Parathyroid adenoma (tissue), 2 donors: ENCODE data around the gene LIPC.

ENCODE experiments used
- H2AFZ ChIP-seq: fragments of 300-600 bp; sonication (generic); one replicate; pipeline ENCODE4 v1.7.0; 2017; ENCODE audit warnings: antibody characterized with exemption, mild to moderate bottlenecking
- H3K27ac ChIP-seq: fragments of 300-600 bp; sonication (generic); one replicate; pipeline ENCODE4 v1.7.0; 2017
- H3K27me3 ChIP-seq: fragments of 300-600 bp; sonication (generic); one replicate; pipeline ENCODE4 v1.7.0; 2017; ENCODE audit warnings: low read length; ENCODE audit not compliant: control insufficient read depth, insufficient read depth
- H3K36me3 ChIP-seq: fragments of 300-600 bp; sonication (generic); one replicate; pipeline ENCODE4 v1.7.0; 2017; ENCODE audit warnings: low read length; ENCODE audit not compliant: control insufficient read depth, insufficient read depth
- H3K4me1 ChIP-seq: fragments of 300-600 bp; sonication (generic); one replicate; pipeline ENCODE4 v1.7.0; 2017; ENCODE audit warnings: control low read depth
- H3K4me2 ChIP-seq: fragments of 300-600 bp; sonication (generic); one replicate; pipeline ENCODE4 v1.7.0; 2017; ENCODE audit warnings: low read length
- H3K4me3 ChIP-seq: fragments of 300-600 bp; sonication (generic); one replicate; pipeline ENCODE4 v1.7.0; 2017; ENCODE audit warnings: low read depth, low read length
- H3K79me2 ChIP-seq: fragments of 300-600 bp; sonication (generic); one replicate; pipeline ENCODE4 v1.7.0; 2017; ENCODE audit warnings: control low read depth
- H3K9ac ChIP-seq: fragments of 300-600 bp; sonication (generic); one replicate; pipeline ENCODE4 v1.7.0; 2017; ENCODE audit warnings: mild to moderate bottlenecking
- H3K9me3 ChIP-seq: fragments of 300-600 bp; sonication (generic); one replicate; pipeline ENCODE4 v1.7.0; 2017; ENCODE audit warnings: low read length; ENCODE audit not compliant: control insufficient read depth
- TF ChIP-seq, protein P1 (sequence below): fragments of 300-600 bp; sonication (generic); IDR thresholded peaks from one replicate; pipeline ENCODE4 v1.7.0; 2017; ENCODE audit warnings: antibody characterized with exemption, mild to moderate bottlenecking
- donor health status: primary hyperparathyroidism.

The LIPC gene

DNA sequence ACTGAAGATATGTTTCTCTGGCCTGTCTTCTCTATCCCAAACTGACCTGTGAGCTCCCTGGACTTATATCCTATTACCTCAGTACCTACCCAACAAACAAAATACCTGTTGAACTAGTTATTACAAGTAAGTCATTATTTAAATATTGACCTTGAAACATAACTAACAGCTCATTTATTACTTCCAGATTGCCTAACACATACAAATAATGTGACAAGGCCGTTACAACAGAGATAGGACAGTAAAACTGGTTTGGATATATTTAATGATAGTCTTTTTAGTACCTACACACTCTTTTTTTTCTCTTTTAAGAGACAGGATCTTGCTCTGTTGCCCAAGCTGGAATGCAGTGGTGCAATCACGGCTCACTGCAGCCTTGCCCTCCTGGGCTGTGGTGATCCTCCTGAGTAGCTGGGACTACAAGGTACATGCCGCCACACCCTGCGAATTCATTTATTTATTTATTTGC lies 172.7 kb downstream of the LIPC start:
- TF ChIP-seq, protein P1, sequence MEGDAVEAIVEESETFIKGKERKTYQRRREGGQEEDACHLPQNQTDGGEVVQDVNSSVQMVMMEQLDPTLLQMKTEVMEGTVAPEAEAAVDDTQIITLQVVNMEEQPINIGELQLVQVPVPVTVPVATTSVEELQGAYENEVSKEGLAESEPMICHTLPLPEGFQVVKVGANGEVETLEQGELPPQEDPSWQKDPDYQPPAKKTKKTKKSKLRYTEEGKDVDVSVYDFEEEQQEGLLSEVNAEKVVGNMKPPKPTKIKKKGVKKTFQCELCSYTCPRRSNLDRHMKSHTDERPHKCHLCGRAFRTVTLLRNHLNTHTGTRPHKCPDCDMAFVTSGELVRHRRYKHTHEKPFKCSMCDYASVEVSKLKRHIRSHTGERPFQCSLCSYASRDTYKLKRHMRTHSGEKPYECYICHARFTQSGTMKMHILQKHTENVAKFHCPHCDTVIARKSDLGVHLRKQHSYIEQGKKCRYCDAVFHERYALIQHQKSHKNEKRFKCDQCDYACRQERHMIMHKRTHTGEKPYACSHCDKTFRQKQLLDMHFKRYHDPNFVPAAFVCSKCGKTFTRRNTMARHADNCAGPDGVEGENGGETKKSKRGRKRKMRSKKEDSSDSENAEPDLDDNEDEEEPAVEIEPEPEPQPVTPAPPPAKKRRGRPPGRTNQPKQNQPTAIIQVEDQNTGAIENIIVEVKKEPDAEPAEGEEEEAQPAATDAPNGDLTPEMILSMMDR: no peak
- H3K27ac ChIP-seq: no peak overlapping the region
- no peak overlapping the region for H3K9ac ChIP-seq

DNA sequence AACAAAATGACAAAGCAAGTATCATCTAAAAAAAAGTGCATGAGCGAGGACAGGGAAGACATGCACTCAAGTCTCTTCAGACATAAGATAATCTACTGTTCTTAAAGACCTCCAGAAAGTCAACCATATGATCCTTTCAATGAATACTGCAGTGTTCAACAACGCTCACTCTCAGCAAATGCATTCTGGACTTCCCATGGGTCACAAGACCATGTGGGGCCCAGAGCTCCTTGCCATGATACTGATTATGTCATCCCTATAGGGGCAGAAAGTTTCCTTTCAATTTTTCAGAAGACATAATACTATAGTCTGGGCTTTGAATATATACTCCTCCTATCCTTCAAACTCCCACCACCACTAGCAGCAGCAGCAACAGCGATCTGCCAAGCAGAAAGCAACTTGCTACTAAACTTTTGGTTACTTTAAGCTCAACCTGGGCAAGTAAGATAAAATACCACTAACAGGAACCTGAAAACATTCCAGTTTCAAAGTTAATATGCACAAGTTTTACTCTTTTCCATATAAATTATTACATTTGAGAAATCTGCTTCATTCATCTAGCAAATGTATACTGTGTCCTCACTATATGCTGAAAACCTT lies 174.2 kb downstream of the LIPC start:
- no peak overlapping the region for H3K9ac ChIP-seq
- H3K27ac ChIP-seq: no peak overlapping the region
- no peaks in the 10 kb centered on the region for H3K27me3 ChIP-seq
- no peaks in the 10 kb centered on the region for H3K36me3 ChIP-seq
- TF ChIP-seq, protein P1: no peak
- no peaks in the 10 kb centered on the region for H3K79me2 ChIP-seq
- no peak overlapping the region for H3K4me3 ChIP-seq
- no peak overlapping the region for H3K4me2 ChIP-seq
- no peaks in the 10 kb centered on the region for H3K9me3 ChIP-seq
- H2AFZ ChIP-seq: no peak overlapping the region
- no peaks in the 10 kb centered on the region for H3K4me1 ChIP-seq

More for the DNA sequence above, 172.7 kb downstream of the LIPC start:
- Histone ChIP-seq H3K9me3 (no peaks in the 10 kb centered on the region), H2AFZ (no peak overlapping the region), H3K4me2 (no peak overlapping the region), H3K4me1 (no peaks in the 10 kb centered on the region), H3K79me2 (no peaks in the 10 kb centered on the region), H3K4me3 (no peak overlapping the region), H3K36me3 (no peaks in the 10 kb centered on the region), H3K27me3 (no peaks in the 10 kb centered on the region)

DNA sequence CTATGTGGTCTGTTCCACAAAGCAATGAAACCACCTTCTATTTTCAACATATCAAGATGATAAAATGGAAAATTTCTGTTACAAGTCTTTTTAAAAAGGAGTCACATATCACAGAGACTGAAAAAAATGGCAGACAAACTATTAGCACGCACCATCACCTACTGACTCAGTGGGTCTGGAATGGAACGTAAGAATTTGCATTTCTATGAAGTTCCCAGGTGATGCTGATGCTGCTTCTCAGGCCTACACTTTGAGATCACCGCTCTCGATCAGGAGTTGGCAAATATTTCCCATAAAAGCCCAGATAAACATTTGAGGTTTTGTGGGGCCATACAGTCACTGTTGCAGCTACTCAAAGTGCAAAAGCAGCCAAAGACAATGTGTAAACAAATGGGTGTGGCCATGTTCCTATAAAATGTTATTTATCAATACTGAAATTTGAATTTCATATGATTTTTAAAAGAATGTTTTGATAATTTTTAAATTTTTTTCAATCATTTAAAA lies 174.8 kb downstream of the LIPC start:
- H3K9me3 ChIP-seq: no peaks in the 10 kb centered on the region
- H3K4me3 ChIP-seq: no peak overlapping the region
- H3K79me2 ChIP-seq: no peaks in the 10 kb centered on the region
- no peak overlapping the region for H2AFZ ChIP-seq
- no peaks in the 10 kb centered on the region for H3K36me3 ChIP-seq
- no peaks in the 10 kb centered on the region for H3K27me3 ChIP-seq
- H3K27ac ChIP-seq: no peak overlapping the region
- H3K4me1 ChIP-seq: no peaks in the 10 kb centered on the region
- TF ChIP-seq, protein P1: no peak
- H3K4me2 ChIP-seq: no peak overlapping the region
- no peak overlapping the region for H3K9ac ChIP-seq

GRCh38 chr15:58608129-58608590 lies 176.4 kb downstream of the LIPC start:
- Histone ChIP-seq H3K27me3 (no peaks in the 10 kb centered on the region), H3K9me3 (no peaks in the 10 kb centered on the region), H2AFZ (no peak overlapping the region), H3K4me3 (no peak overlapping the region), H3K27ac (no peak overlapping the region), H3K4me2 (no peak overlapping the region), H3K79me2 (no peaks in the 10 kb centered on the region), H3K9ac (no peak overlapping the region), H3K4me1 (no peaks in the 10 kb centered on the region), H3K36me3 (no peaks in the 10 kb centered on the region)
- TF ChIP-seq, protein P1: no peak

- no peak overlapping the region for H3K4me3 ChIP-seq
- TF ChIP-seq, protein P1: no peak
- no peaks in the 10 kb centered on the region for H3K4me1 ChIP-seq
- H3K79me2 ChIP-seq: no peaks in the 10 kb centered on the region
- H3K27me3 ChIP-seq: no peaks in the 10 kb centered on the region
- H3K27ac ChIP-seq: no peak overlapping the region
- no peaks in the 10 kb centered on the region for H3K9me3 ChIP-seq
- no peak overlapping the region for H3K9ac ChIP-seq
- no peak overlapping the region for H2AFZ ChIP-seq
- H3K36me3 ChIP-seq: no peaks in the 10 kb centered on the region
- H3K4me2 ChIP-seq: no peak overlapping the region
These were observed 176.9 kb downstream of the LIPC start for GRCh38 chr15:58608711-58609110.
